Measurements from ENCODE around the gene KDM8. TPM values are rescaled to one million over a fixed set of nuclear protein-coding genes. Genes with fewer than 3 reads are reported as not detected.

KDM8 gene
- polyA plus RNA-seq, 1 donor = 5.1 TPM

DNA sequence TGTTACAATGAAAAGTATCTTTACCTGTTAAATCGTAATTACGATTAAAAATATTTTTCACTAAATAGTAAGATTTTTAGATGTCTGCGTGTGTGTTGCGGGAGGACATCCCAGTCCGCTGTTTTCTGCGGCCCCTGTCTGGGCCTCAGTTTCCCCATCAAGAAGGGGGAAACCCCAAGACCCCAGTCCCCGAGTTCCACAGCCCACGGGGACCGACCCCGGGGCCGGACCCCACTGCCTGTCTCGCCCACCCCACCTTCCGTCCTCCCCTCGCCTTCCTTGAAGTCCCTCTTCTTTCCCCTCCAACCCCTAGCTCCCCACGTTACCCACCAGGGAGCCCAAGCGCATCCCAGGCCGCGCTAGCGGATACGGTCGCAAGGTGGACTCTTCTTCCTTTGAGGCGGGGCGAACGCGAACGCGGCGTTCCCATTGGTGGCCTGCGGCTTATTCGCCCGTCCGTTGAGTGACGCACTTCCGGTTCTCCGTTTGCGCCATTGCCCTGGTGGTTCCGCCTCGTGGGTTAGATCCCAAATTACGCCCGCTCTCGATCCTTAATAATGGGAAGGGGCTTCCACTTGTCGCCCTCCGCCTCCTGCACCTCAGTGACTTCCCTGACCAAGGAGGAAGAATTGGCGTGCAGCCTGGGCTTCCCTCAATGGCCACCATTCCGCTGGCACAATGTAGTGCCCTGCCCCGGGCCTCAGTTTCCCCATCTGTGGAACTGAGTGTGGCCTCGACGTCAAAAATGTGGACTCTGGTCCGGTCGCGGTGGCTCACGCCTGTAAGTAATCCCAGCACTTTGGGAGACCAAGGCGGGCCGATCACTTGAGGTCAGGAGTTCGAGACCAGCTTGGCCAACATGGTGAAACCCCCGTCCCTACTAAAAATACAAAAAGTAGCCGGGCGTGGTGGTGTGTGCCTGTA is 65.3 kb downstream of the KDM8 start, which contains the start of gene NSMCE1:
TSS of gene NSMCE1 (minus strand) at position 397 of the 924 bp plus-strand sequence. CDS start 11,202 bp downstream, outside the sequence.
- DNase-seq (ENCODE audit: low read depth) = peak; percentile 91

DNA sequence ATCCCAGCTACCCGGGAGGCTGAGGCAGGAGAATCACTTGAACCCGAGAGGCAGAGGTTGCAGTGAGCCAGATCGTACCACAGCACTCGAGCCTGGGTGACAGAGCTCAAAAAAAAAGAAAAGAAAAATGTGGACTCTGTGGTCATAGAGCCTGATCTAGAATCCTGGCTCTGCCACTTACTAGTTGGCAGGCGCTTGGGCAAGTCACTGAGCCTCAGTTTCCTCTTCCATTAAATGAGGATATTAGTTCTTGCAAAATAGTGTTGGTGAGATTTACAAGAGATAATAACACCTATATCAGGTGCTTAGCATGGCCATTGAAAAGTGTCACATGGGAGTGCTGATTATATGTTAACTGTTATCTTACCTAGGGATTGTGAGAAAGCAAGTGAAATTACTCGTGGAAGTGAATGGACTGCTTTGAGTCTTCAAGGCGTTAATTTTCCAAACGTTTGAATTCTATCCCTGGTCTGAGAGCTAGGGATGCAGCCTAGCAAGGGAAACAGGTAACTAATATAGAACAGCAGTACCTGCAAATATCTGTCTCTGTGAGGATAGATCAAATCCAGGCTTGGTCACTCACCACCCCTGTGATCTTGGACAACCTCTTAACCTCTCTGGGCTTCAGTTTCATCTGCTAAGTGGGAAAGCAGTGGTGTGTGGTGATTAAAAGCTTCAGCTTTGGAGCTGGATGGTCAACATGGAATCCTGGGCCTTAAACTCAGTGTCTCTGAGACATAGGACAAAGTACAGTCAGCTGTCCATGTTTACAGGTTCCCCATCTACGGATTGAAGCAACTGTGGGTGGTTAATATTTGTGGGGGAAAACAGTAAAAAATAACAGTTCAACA is 66.2 kb downstream of the KDM8 start:
- no peak for DNase-seq (ENCODE audit: low read depth)

DNA sequence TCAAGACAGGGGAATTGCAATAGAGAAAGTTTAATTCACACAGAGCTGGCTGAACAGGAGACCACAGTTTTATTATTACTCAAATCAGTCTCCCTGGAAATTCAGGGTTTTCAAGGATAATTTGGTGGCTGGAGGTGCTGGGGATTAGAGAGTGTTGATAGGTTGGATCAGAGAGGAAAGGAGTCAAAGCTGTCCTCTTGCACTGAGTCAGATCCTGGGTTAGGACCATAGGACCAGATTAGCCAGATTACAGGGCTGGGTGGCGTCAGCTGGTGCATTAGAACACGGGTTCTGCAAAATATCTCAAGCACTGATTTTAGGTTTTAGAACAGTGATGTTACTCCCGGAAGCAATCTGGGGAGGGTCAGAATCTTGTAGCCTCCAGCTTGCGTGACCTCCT is 67.0 kb downstream of the KDM8 start:
- no peak for DNase-seq (ENCODE audit: low read depth)

Other genes starting within 250 kb of the KDM8 start
- gene C16orf82, start 136.6 kb upstream of the KDM8 start, polyA plus RNA-seq (ENCODE audit: insufficient read length) = not detected
- gene NSMCE1, start 65.2 kb downstream of the KDM8 start, polyA plus RNA-seq (ENCODE audit: insufficient read length) = 48.9 TPM
- 9.8 TPM for gene IL4R, start 110.4 kb downstream of the KDM8 start, polyA plus RNA-seq (ENCODE audit: insufficient read length)
- 0.20 TPM for gene IL21R, start 198.6 kb downstream of the KDM8 start, polyA plus RNA-seq (ENCODE audit: insufficient read length)